Measurements from ENCODE around the gene MICAL3. TPM values are rescaled to one million over a fixed set of nuclear protein-coding genes. Genes with fewer than 3 reads are reported as not detected.
"Not testable (repeated sequence)": the region's sequence is repeated elsewhere in the genome, so short reads cannot be mapped to it uniquely, and the experiment has no call there.

The MICAL3 gene
- polyA plus RNA-seq, 1 of the 3 experiments (the other 2 are of a cell fraction) = 83.1 TPM

- Histone ChIP-seq H2AFZ (ENCODE audit: low read depth) (no peak overlapping the region), H3K36me3 (replicated peaks in 1 of 2; ENCODE audit: control insufficient read depth in 1 of 2, insufficient read depth in 2 of 2, low read length in 1 of 2) (no peaks in the 10 kb centered on the region), H3K9ac (no peak overlapping the region), H3K4me2 (no peak overlapping the region), H3K4me1 (ENCODE audit: control insufficient read depth in 1 of 2, insufficient read depth in 2 of 2, low read depth in 1 of 2, low read length in 1 of 2) (peaks cover 4 to 10% of the 10 kb centered on the region in 2 experiments; a peak in 2 of 4 replicates), H3K79me2 (ENCODE audit: insufficient read depth) (peaks cover 83% of the 10 kb centered on the region), H3K9me3 (no peaks in the 10 kb centered on the region), H3K27me3 (ENCODE audit: insufficient read depth) (no peaks in the 10 kb centered on the region), H3K27ac (ENCODE audit: low read depth in 2 of 2, low read length in 1 of 2) (no peak overlapping the region), H4K20me1 (ENCODE audit: insufficient read depth) (peaks cover 60% of the 10 kb centered on the region), H3K9me2 (no peaks in the 10 kb centered on the region), H3K4me3 (ENCODE audit: low read depth in 2 of 2, low read length in 1 of 2) (no peak overlapping the region), H3F3A (replicated peaks; ENCODE audit: insufficient read depth) (peaks cover 3% of the 10 kb centered on the region)
- no peak for DNase-seq
- POLR2A ChIA-PET = no interaction called here
- WGBS (ENCODE audit: low lambda C conversion rate) = 62% methylated on average over 5 of the region's 5 CpGs
- CTCF ChIA-PET = interaction anchor here (1.0 to 4.5 kb wide), 3 partner anchors 78 to 167 kb away, joined by 3 to 26 read pairs (median 4); no protein-coding TSS in a partner anchor
- TF ChIP-seq TAF1 (IDR thresholded peaks at IDR 0.05; ENCODE audit: borderline replicate concordance, low read depth, low read length) (no peak), NRF1 (IDR thresholded peaks at IDR 0.05; ENCODE audit: low read depth, low read length) (no peak), GABPA (IDR thresholded peaks at IDR 0.05; ENCODE audit: low read depth) (no peak), REST (IDR thresholded peaks at IDR 0.05; ENCODE audit: low read depth, low read length) (no peak), NFIC (IDR thresholded peaks at IDR 0.05; ENCODE audit: borderline replicate concordance) (no peak), SIN3A (IDR thresholded peaks at IDR 0.05; ENCODE audit: borderline replicate concordance, low read depth, low read length) (no peak), TCF12 (IDR thresholded peaks at IDR 0.05) (no peak), USF1 (IDR thresholded peaks at IDR 0.05; ENCODE audit: borderline replicate concordance, low read depth) (no peak), FOXJ3 (CRISPR knock-in tag; IDR thresholded peaks at IDR 0.05) (no peak), MEF2A (IDR thresholded peaks at IDR 0.05; ENCODE audit: borderline replicate concordance, low read depth) (no peak), EP300 (IDR thresholded peaks at IDR 0.05; ENCODE audit: borderline replicate concordance in 1 of 2, low read depth in 1 of 2, low read length in 1 of 2) (no peak), SMC3 (IDR thresholded peaks at IDR 0.05; ENCODE audit: low read depth, low read length) (no peak), FOXM1 (IDR thresholded peaks at IDR 0.05; ENCODE audit: low read depth) (no peak), RAD21 (IDR thresholded peaks at IDR 0.05; ENCODE audit: low read length) (no peak), YY1 (IDR thresholded peaks at IDR 0.05; ENCODE audit: low read depth) (no peak), RCOR1 (IDR thresholded peaks at IDR 0.05; ENCODE audit: low read length) (no peak), USF2 (IDR thresholded peaks at IDR 0.05; ENCODE audit: borderline replicate concordance, low read depth, low read length) (no peak)
Observed at GRCh38 chr22:17997456-17997855, 26.9 kb downstream of the MICAL3 start.

GRCh38 chr22:17995256-17995655, 29.1 kb downstream of the MICAL3 start:
- peaks cover 81% of the 10 kb centered on the region for H4K20me1 ChIP-seq (ENCODE audit: insufficient read depth)
- 98% methylated on average over 6 of the region's 6 CpGs for WGBS (ENCODE audit: low lambda C conversion rate)
- CTCF ChIA-PET = not testable (repeated sequence)

More at GRCh38 chr22:17995256-17995655, 29.1 kb downstream of the MICAL3 start:
- H3K27me3 ChIP-seq (ENCODE audit: insufficient read depth); H2AFZ ChIP-seq (ENCODE audit: low read depth); POLR2A ChIA-PET; H3K4me2 ChIP-seq; H3K9me3 ChIP-seq; H3K9ac ChIP-seq; H3K27ac ChIP-seq (ENCODE audit: low read depth in 2 of 2, low read length in 1 of 2); H3K4me3 ChIP-seq (ENCODE audit: low read depth in 2 of 2, low read length in 1 of 2); H3K36me3 ChIP-seq (replicated peaks in 1 of 2; ENCODE audit: control insufficient read depth in 1 of 2, insufficient read depth in 2 of 2, low read length in 1 of 2); H3F3A ChIP-seq (replicated peaks; ENCODE audit: insufficient read depth); H3K9me2 ChIP-seq; DNase-seq: not testable (repeated sequence)
- peaks cover 4 to 14% of the 10 kb centered on the region in 2 experiments; a peak in 3 of 4 replicates for H3K4me1 ChIP-seq (ENCODE audit: control insufficient read depth in 1 of 2, insufficient read depth in 2 of 2, low read depth in 1 of 2, low read length in 1 of 2)
- peaks cover 98% of the 10 kb centered on the region for H3K79me2 ChIP-seq (ENCODE audit: insufficient read depth)
